SK-N-SH (cell line): ENCODE results near the gene ARHGDIG. TPM values are rescaled to one million over a fixed set of nuclear protein-coding genes. Genes with fewer than 3 reads are reported as not detected.
A peak's percentile ranks its signal among the peaks of the same experiment; 100 is the strongest.

Experiments
- CTCF ChIA-PET: fragments of 300-600, 350-600 bp; formaldehyde crosslinking; extraction: SDS; loops from one replicate; lab custom pipeline; 2021; lab: Yijun Ruan, JAX
- POLR2A ChIA-PET: fragments of 350-600 bp; sonication (Branson Sonifier 250); formaldehyde crosslinking; extraction: SDS; loops from one replicate; lab custom pipeline; 2020; ENCODE audit warnings: antibody characterized with exemption, inconsistent platforms; lab: Yijun Ruan, JAX
- DNase-seq: peaks from one replicate; pipeline ENCODE4 v3.0.0; 2012
- H2AFZ ChIP-seq: fragments of 200-600 bp; sonication (generic); 2 replicates; pipeline ENCODE4 v1.8.1; 2016; ENCODE audit warnings: antibody characterized with exemption, mild to moderate bottlenecking, low read depth
- H3F3A ChIP-seq: fragments of 200-600 bp; sonication (generic); replicated peaks from 2 replicates; pipeline ENCODE3; 2016; ENCODE audit warnings: antibody characterized with exemption, mild to moderate bottlenecking; ENCODE audit not compliant: insufficient read depth
- H3K27ac ChIP-seq, 2 experiments: fragments of 200-500 bp in 1 of 2; fragments of 200-600 bp in 1 of 2; sonication (Bioruptor generic) in 1 of 2; sonication (generic), shearing (Covaris generic) in 1 of 2; 2 replicates each; pipeline versions ENCODE4 v1.5.1 to v1.6.1; 2014 to 2016; ENCODE audit warnings: low read depth in 2 of 2, inconsistent platforms in 1 of 2, low read length in 1 of 2, mild to moderate bottlenecking in 1 of 2, mixed read lengths in 1 of 2
- H3K27me3 ChIP-seq: fragments of 200-600 bp; sonication (generic), shearing (Covaris generic); 2 replicates; pipeline ENCODE4 v1.6.1; 2016; ENCODE audit warnings: mixed run types; ENCODE audit not compliant: insufficient read depth
- H3K36me3 ChIP-seq, 2 experiments: fragments of 200-500 bp in 1 of 2; fragments of 200-600 bp in 1 of 2; sonication (Bioruptor generic) in 1 of 2; sonication (generic) in 1 of 2; replicated peaks in 1 of 2; 2 replicates each; pipeline versions ENCODE3 to v1.5.1; 2014 to 2016; ENCODE audit warnings: low read length in 1 of 2, mild to moderate bottlenecking in 1 of 2; ENCODE audit not compliant: insufficient read depth in 2 of 2, control insufficient read depth in 1 of 2
- H3K4me1 ChIP-seq, 2 experiments: fragments of 200-500 bp in 1 of 2; fragments of 200-600 bp in 1 of 2; sonication (Bioruptor generic) in 1 of 2; sonication (generic), shearing (Covaris generic) in 1 of 2; 2 replicates each; pipeline versions ENCODE4 v1.5.1 to v1.6.1; 2014 to 2016; ENCODE audit warnings: low read depth in 1 of 2, low read length in 1 of 2, mixed run types in 1 of 2; ENCODE audit not compliant: insufficient read depth in 2 of 2, control insufficient read depth in 1 of 2
- H3K4me2 ChIP-seq: fragments of 200-600 bp; sonication (generic), shearing (Covaris generic); 2 replicates; pipeline ENCODE4 v1.6.1; 2017; ENCODE audit warnings: mixed run types
- H3K4me3 ChIP-seq, 2 experiments: fragments of 200-500 bp in 1 of 2; fragments of 200-600 bp in 1 of 2; sonication (Bioruptor generic) in 1 of 2; sonication (generic), shearing (Covaris generic) in 1 of 2; 2 replicates each; pipeline versions ENCODE4 v1.5.1 to v1.8.1; 2014 to 2016; ENCODE audit warnings: low read depth in 2 of 2, inconsistent platforms in 1 of 2, low read length in 1 of 2, mild to moderate bottlenecking in 1 of 2, mixed read lengths in 1 of 2, moderate library complexity in 1 of 2
- H3K79me2 ChIP-seq: fragments of 200-600 bp; sonication (generic); 2 replicates; pipeline ENCODE4 v1.8.1; 2017; ENCODE audit warnings: mild to moderate bottlenecking; ENCODE audit not compliant: insufficient read depth
- H3K9ac ChIP-seq: fragments of 200-600 bp; sonication (generic); 2 replicates; pipeline ENCODE4 v1.6.1; 2017; ENCODE audit warnings: mixed run types
- H3K9me2 ChIP-seq: fragments of 200-600 bp; sonication (generic); 2 replicates; pipeline ENCODE4 v1.6.1; 2017; ENCODE audit warnings: mixed run types
- H3K9me3 ChIP-seq: fragments of 200-600 bp; sonication (generic); 2 replicates; pipeline ENCODE4 v1.6.1; 2017; ENCODE audit warnings: mixed run types, mild to moderate bottlenecking, moderate library complexity
- H4K20me1 ChIP-seq: fragments of 200-600 bp; sonication (generic); 2 replicates; pipeline ENCODE4 v1.6.1; 2017; ENCODE audit warnings: mild to moderate bottlenecking, mixed run types; ENCODE audit not compliant: insufficient read depth
- CTCF ChIP-seq: fragments of 200-600 bp; sonication (generic); IDR thresholded peaks from 2 replicates; pipeline ENCODE4 v1.6.1; 2017; ENCODE audit warnings: antibody characterized with exemption, mild to moderate bottlenecking, moderate library complexity
- ELF1 ChIP-seq: IDR thresholded peaks from 2 replicates; pipeline ENCODE4 v1.4.0; 2012
- FOXJ3 ChIP-seq: sonication (generic); formaldehyde crosslinking; IDR thresholded peaks from 2 replicates; pipeline ENCODE4 v1.5.1; 2020; ENCODE audit warnings: mild to moderate bottlenecking, missing genetic modification reagents
- GATA2 ChIP-seq: sonication (generic); formaldehyde crosslinking; IDR thresholded peaks from 2 replicates; pipeline ENCODE4 v1.5.0; 2020; ENCODE audit warnings: mild to moderate bottlenecking, missing genetic modification reagents
- MAX ChIP-seq: IDR thresholded peaks from 2 replicates; pipeline ENCODE4 v1.4.0; 2012; ENCODE audit warnings: low read depth
- MEF2A ChIP-seq: IDR thresholded peaks from 2 replicates; pipeline ENCODE4 v1.4.0; 2012; ENCODE audit warnings: low read depth, borderline replicate concordance
- MXI1 ChIP-seq: IDR thresholded peaks from 2 replicates; pipeline ENCODE4 v1.6.1; 2012; ENCODE audit warnings: mild to moderate bottlenecking, low read depth, low read length, improper control_type of control experiment
- POLR2AphosphoS5 ChIP-seq: IDR thresholded peaks from 2 replicates; pipeline ENCODE4 v1.6.1; 2012; ENCODE audit warnings: low read depth, low read length
- RAD21 ChIP-seq: IDR thresholded peaks from 2 replicates; pipeline ENCODE4 v1.6.1; 2012; ENCODE audit warnings: mild to moderate bottlenecking, low read length
- REST ChIP-seq: IDR thresholded peaks from 2 replicates; pipeline ENCODE4 v1.6.1; 2012; ENCODE audit warnings: mild to moderate bottlenecking, low read depth, low read length, moderate library complexity
- RFX5 ChIP-seq: IDR thresholded peaks from 2 replicates; pipeline ENCODE4 v1.6.1; 2012; ENCODE audit warnings: mild to moderate bottlenecking, improper control_type of control experiment, low read length
- TAF1 ChIP-seq: IDR thresholded peaks from 2 replicates; pipeline ENCODE4 v1.6.1; 2012; ENCODE audit warnings: low read depth, mild to moderate bottlenecking, low read length, moderate library complexity, borderline replicate concordance
- TEAD4 ChIP-seq: IDR thresholded peaks from 2 replicates; pipeline ENCODE4 v1.4.0; 2012; ENCODE audit warnings: mild to moderate bottlenecking, borderline replicate concordance; ENCODE audit not compliant: insufficient read depth
- USF1 ChIP-seq: IDR thresholded peaks from 2 replicates; pipeline ENCODE4 v1.4.0; 2012; ENCODE audit warnings: low read depth, borderline replicate concordance
- YY1 ChIP-seq: IDR thresholded peaks from 2 replicates; pipeline ENCODE4 v1.4.0; 2012; ENCODE audit warnings: low read depth, mild to moderate bottlenecking
- WGBS: methylation state at CpG from one replicate; pipeline ENCODE4 v1.1.6; 2017; ENCODE audit warnings: low lambda C conversion rate; 5-methylcytosine and 5-hydroxymethylcytosine counted together
- polyA plus RNA-seq, 3 experiments: library from polyadenylated mRNA; depleted of rRNA; stranded (reverse); fragments of >200 nt; gene quantifications; 2 replicates each; pipeline ENCODE4 v1.2.3, GENCODE V29; 2012
- TF ChIP-seq, protein P1 (sequence below): fragments of 150-350 bp; IDR thresholded peaks from 2 replicates; pipeline ENCODE4 v1.6.1; 2016; ENCODE audit warnings: mild to moderate bottlenecking, low read depth, low read length
- TF ChIP-seq, protein P2 (sequence below): fragments of 150-350 bp; IDR thresholded peaks from 2 replicates; pipeline ENCODE4 v1.6.1; 2017; ENCODE audit warnings: antibody characterized with exemption, low read length, low read depth, borderline replicate concordance

ARHGDIG gene
- polyA plus RNA-seq, 1 of the 3 experiments (the other 2 are of a cell fraction): 4.8 TPM

GRCh38 chr16:275786-276232 lies 4.6 kb upstream of the ARHGDIG start, which contains the start of gene RGS11:
Gene RGS11 (minus strand): TSS chr16:275944. CDS start chr16:275911, 33 bp downstream.
- CTCF ChIA-PET: interaction anchor here (1.1 to 1.9 kb wide), 2 partner anchors 86 to 95 kb away, joined by 5 to 6 read pairs; partner anchors contain the start of gene HBQ1

More at GRCh38 chr16:275786-276232, 4.6 kb upstream of the ARHGDIG start, which contains the start of gene RGS11:
- Histone ChIP-seq H3K4me1 (peaks cover 0 to 13% of the 10 kb centered on the region in 2 experiments; a peak in 1 of 4 replicates), H2AFZ (peak within 1 kb of the TSS; percentile 65; the same call in 1 of the 2 replicates), H3K9me2 (no peaks in the 10 kb centered on the region), H4K20me1 (no peaks in the 10 kb centered on the region), H3K27ac (no peak within 1 kb of the TSS), H3F3A (peaks cover 3% of the 10 kb centered on the region), H3K4me3 (peak within 1 kb of the TSS in 1 of 2 experiments; percentile 42; a peak in 3 of 4 replicates), H3K79me2 (no peaks in the 10 kb centered on the region), H3K9ac (peak within 1 kb of the TSS; percentile 41; the same call in 1 of the 2 replicates), H3K9me3 (no peaks in the 10 kb centered on the region), H3K27me3 (no peaks in the 10 kb centered on the region), H3K36me3 (no peaks in the 10 kb centered on the region), H3K4me2 (peak within 1 kb of the TSS; percentile 44; the same call in 1 of the 2 replicates)
- peak; percentile 81 for DNase-seq
- no peak for TF ChIP-seq POLR2AphosphoS5
- TF ChIP-seq MEF2A: no peak
- no peak for TF ChIP-seq ELF1
- no peak for TF ChIP-seq GATA2 (CRISPR knock-in tag)
- TF ChIP-seq, protein P1, sequence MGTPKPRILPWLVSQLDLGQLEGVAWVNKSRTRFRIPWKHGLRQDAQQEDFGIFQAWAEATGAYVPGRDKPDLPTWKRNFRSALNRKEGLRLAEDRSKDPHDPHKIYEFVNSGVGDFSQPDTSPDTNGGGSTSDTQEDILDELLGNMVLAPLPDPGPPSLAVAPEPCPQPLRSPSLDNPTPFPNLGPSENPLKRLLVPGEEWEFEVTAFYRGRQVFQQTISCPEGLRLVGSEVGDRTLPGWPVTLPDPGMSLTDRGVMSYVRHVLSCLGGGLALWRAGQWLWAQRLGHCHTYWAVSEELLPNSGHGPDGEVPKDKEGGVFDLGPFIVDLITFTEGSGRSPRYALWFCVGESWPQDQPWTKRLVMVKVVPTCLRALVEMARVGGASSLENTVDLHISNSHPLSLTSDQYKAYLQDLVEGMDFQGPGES: no peak
- no peak for TF ChIP-seq TAF1
- no peak for TF ChIP-seq TEAD4
- TF ChIP-seq FOXJ3 (CRISPR knock-in tag): no peak
- no peak for TF ChIP-seq USF1
- TF ChIP-seq, protein P2, sequence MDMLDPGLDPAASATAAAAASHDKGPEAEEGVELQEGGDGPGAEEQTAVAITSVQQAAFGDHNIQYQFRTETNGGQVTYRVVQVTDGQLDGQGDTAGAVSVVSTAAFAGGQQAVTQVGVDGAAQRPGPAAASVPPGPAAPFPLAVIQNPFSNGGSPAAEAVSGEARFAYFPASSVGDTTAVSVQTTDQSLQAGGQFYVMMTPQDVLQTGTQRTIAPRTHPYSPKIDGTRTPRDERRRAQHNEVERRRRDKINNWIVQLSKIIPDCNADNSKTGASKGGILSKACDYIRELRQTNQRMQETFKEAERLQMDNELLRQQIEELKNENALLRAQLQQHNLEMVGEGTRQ: no peak
- no peak for TF ChIP-seq YY1
- TF ChIP-seq MXI1: no peak
- TF ChIP-seq MAX: no peak
- no peak for TF ChIP-seq REST
- no peak for TF ChIP-seq RFX5
- no peak for TF ChIP-seq CTCF
- TF ChIP-seq RAD21: no peak
- WGBS: 16% methylated on average over 17 of the region's 56 CpGs
- POLR2A ChIA-PET: no interaction called here
